Liver (tissue), 9 donors: ENCODE data around the gene KIF26A. TPM values are rescaled to one million over a fixed set of nuclear protein-coding genes. Genes with fewer than 3 reads are reported as not detected.

Experiments
- DNase-seq: peaks from one replicate; pipeline ENCODE4 v3.0.0-alpha.2; 2017; ENCODE audit warnings: low spot score
- H3K27ac ChIP-seq, 2 donors: one replicate each; pipeline ENCODE4 v1.7.0; 2013; ENCODE audit warnings: inconsistent platforms in 2 of 2, low read length in 2 of 2, control low read depth in 1 of 2, low read depth in 1 of 2, mild to moderate bottlenecking in 1 of 2
- H3K27me3 ChIP-seq, 4 donors: one replicate each; pipeline versions ENCODE4 v1.6.1 to v1.7.0; 2013; ENCODE audit warnings: low read length in 3 of 4, inconsistent platforms in 1 of 4, mild to moderate bottlenecking in 1 of 4, moderate library complexity in 1 of 4; ENCODE audit not compliant: control insufficient read depth in 4 of 4, insufficient read depth in 4 of 4
- H3K36me3 ChIP-seq, 4 donors: one replicate each; pipeline versions ENCODE4 v1.6.1 to v1.7.0; 2013; ENCODE audit warnings: low read length in 3 of 4, mild to moderate bottlenecking in 3 of 4, low read depth in 1 of 4, moderate library complexity in 1 of 4; ENCODE audit not compliant: control insufficient read depth in 4 of 4, insufficient read depth in 3 of 4
- H3K4me1 ChIP-seq, 4 donors: one replicate each; pipeline versions ENCODE4 v1.6.1 to v1.7.0; 2013; ENCODE audit warnings: low read length in 3 of 4, mild to moderate bottlenecking in 3 of 4, moderate library complexity in 1 of 4; ENCODE audit not compliant: control insufficient read depth in 4 of 4, insufficient read depth in 4 of 4
- H3K4me3 ChIP-seq, 3 donors: one replicate each; pipeline versions ENCODE4 v1.6.1 to v1.7.0; 2013; ENCODE audit warnings: low read length in 3 of 3, control low read depth in 1 of 3, low read depth in 1 of 3, mild to moderate bottlenecking in 1 of 3
- H3K9ac ChIP-seq, 2 donors: one replicate each; pipeline ENCODE4 v1.7.0; 2013; ENCODE audit warnings: low read length in 2 of 2, mild to moderate bottlenecking in 2 of 2, moderate library complexity in 2 of 2, control low read depth in 1 of 2, low read depth in 1 of 2
- H3K9me3 ChIP-seq, 4 donors: one replicate each; pipeline versions ENCODE4 v1.6.1 to v1.7.0; 2013; ENCODE audit warnings: low read length in 3 of 4; ENCODE audit not compliant: control insufficient read depth in 4 of 4
- EGR1 ChIP-seq, 2 donors: IDR thresholded peaks; 2 replicates each; pipeline ENCODE4 v1.6.1; 2016 to 2018; ENCODE audit warnings: antibody characterized with exemption in 2 of 2, low read depth in 2 of 2
- FOXA1 ChIP-seq: IDR thresholded peaks from 2 replicates; pipeline ENCODE4 v1.6.1; 2016; ENCODE audit warnings: antibody characterized with exemption
- FOXA2 ChIP-seq: IDR thresholded peaks from 2 replicates; pipeline ENCODE4 v1.6.1; 2016; ENCODE audit warnings: antibody characterized with exemption
- GABPA ChIP-seq, 2 donors: IDR thresholded peaks in 1 of 2; conservative IDR thresholded peaks in 1 of 2; 2 replicates each; pipeline ENCODE4 v1.6.1; 2016; ENCODE audit warnings: antibody characterized with exemption in 2 of 2, mild to moderate bottlenecking in 1 of 2, moderate library complexity in 1 of 2
- HNF4A ChIP-seq, 2 donors: conservative IDR thresholded peaks; 2 replicates each; pipeline ENCODE4 v1.6.1; 2016; ENCODE audit warnings: antibody characterized with exemption in 2 of 2, mild to moderate bottlenecking in 2 of 2
- HNF4G ChIP-seq: IDR thresholded peaks from 2 replicates; pipeline ENCODE4 v1.6.1; 2016; ENCODE audit warnings: antibody characterized with exemption
- REST ChIP-seq: IDR thresholded peaks from 2 replicates; pipeline ENCODE4 v1.6.1; 2016; ENCODE audit warnings: antibody characterized with exemption, mild to moderate bottlenecking
- RXRA ChIP-seq, 2 donors: IDR thresholded peaks; 2 replicates each; pipeline ENCODE4 v1.6.1; 2017 to 2018; ENCODE audit warnings: antibody characterized with exemption in 2 of 2, mild to moderate bottlenecking in 1 of 2
- SP1 ChIP-seq: IDR thresholded peaks from 2 replicates; pipeline ENCODE4 v1.6.1; 2018; ENCODE audit warnings: antibody characterized with exemption, mild to moderate bottlenecking
- TAF1 ChIP-seq: conservative IDR thresholded peaks from 2 replicates; pipeline ENCODE4 v1.6.1; 2016; ENCODE audit warnings: antibody characterized with exemption, mild to moderate bottlenecking
- YY1 ChIP-seq: IDR thresholded peaks from 2 replicates; pipeline ENCODE4 v1.6.1; 2016; ENCODE audit warnings: antibody characterized with exemption, mild to moderate bottlenecking
- ZBTB33 ChIP-seq: IDR thresholded peaks from 2 replicates; pipeline ENCODE4 v1.6.1; 2016; ENCODE audit warnings: antibody characterized with exemption
- WGBS: extraction: QIAGEN DNeasy Blood & Tissue Kit; methylation state at CpG from one replicate; pipeline ENCODE4 v1.1.7; 2013; 5-methylcytosine and 5-hydroxymethylcytosine counted together
- polyA plus RNA-seq, 2 donors: library from polyadenylated mRNA; stranded (reverse) in 1 of 2; unstranded in 1 of 2; fragments of 200-250 nt in 1 of 2; fragments of >200 nt in 1 of 2; fragmentation: Nextera tagmentation in 1 of 2; extraction: Ambion mirVana in 1 of 2; gene quantifications; one replicate each; pipeline versions ENCODE4 v1.2.1 to v1.2.3, GENCODE V29; 2013 to 2015
- total RNA-seq, 2 donors: library from RNA; depleted of rRNA; stranded (reverse); fragments of >200 nt; gene quantifications; one replicate each; pipeline ENCODE4 v1.2.3, GENCODE V29; 2014
- donor health status: healthy.
- donor health status: healthy.
- donor health status: healthy.
- donor health status: healthy.
- donor health status: healthy.

KIF26A gene
- total and polyA plus RNA-seq, 4 donors = 0.07 to 10.2 (median 1.3) TPM

GRCh38 chr14:104138718-104139459 lies 502 bp downstream of the KIF26A start:
- peaks cover 13 to 40% (median 17%) of the 10 kb centered on the region in 4 donors for H3K4me1 ChIP-seq
- DNase-seq = no peak
- H3K27me3 ChIP-seq = peaks cover 0 to 19% (median 4%) of the 10 kb centered on the region in 4 donors
- no peak overlapping the region for H3K9ac ChIP-seq
- TF ChIP-seq RXRA (IDR thresholded peaks at IDR 0.05) (no peak), ZBTB33 (no peak), GABPA (IDR thresholded peaks at IDR 0.05 in 1 of 2, conservative IDR thresholded peaks at IDR 0.05 in 1 of 2) (no peak)
- peak overlapping the region in 1 of 2 donors; percentile 7 for H3K27ac ChIP-seq
- H3K9me3 ChIP-seq = no peaks in the 10 kb centered on the region
- H3K4me3 ChIP-seq = peak overlapping the region in 1 of 3 donors; percentile 49
- 3% methylated on average over 73 of the region's 73 CpGs for WGBS
- H3K36me3 ChIP-seq = no peaks in the 10 kb centered on the region

GRCh38 chr14:104139460-104140212 lies 1.2 kb downstream of the KIF26A start:
- 44% methylated on average over 14 of the region's 14 CpGs for WGBS
- Histone ChIP-seq H3K27ac (no peak overlapping the region), H3K4me3 (peak overlapping the region in 1 of 3 donors; percentile 49)

More at GRCh38 chr14:104139460-104140212, 1.2 kb downstream of the KIF26A start:
- H3K27me3 ChIP-seq = peaks cover 0 to 19% (median 4%) of the 10 kb centered on the region in 4 donors
- H3K36me3 ChIP-seq = no peaks in the 10 kb centered on the region
- DNase-seq = no peak
- no peaks in the 10 kb centered on the region for H3K9me3 ChIP-seq
- TF ChIP-seq RXRA (IDR thresholded peaks at IDR 0.05) (no peak), HNF4G (no peak), YY1 (no peak), TAF1 (no peak), FOXA2 (no peak), HNF4A (conservative IDR thresholded peaks at IDR 0.05) (no peak), SP1 (no peak), FOXA1 (no peak), REST (no peak), ZBTB33 (no peak), EGR1 (IDR thresholded peaks at IDR 0.05; ENCODE audit: low read depth in 2 of 2) (no peak), GABPA (IDR thresholded peaks at IDR 0.05 in 1 of 2, conservative IDR thresholded peaks at IDR 0.05 in 1 of 2) (no peak)
- H3K4me1 ChIP-seq = peaks cover 13 to 40% (median 17%) of the 10 kb centered on the region in 4 donors
- H3K9ac ChIP-seq = no peak overlapping the region
